Activated B cell treated with CpG ODN at 0.5 μM for 24 hours (primary cell): ENCODE data around the gene CBFA2T2. TPM values are rescaled to one million over a fixed set of nuclear protein-coding genes. Genes with fewer than 3 reads are reported as not detected.
"Not testable (repeated sequence)": the region's sequence is repeated elsewhere in the genome, so short reads cannot be mapped to it uniquely, and the experiment has no call there.

Experiments used
- ATAC-seq: fragments of 200-7000 bp; cut with Tn5 transposase; one replicate; pipeline ENCODE4 v1.10.0; 2021; ENCODE audit warnings: low read depth, mild to moderate bottlenecking, moderate library complexity
- CTCF ChIA-PET: fragments of 350-600 bp; sonication (Branson Sonifier 250); formaldehyde crosslinking; loops from one replicate; lab custom pipeline; 2021; ENCODE audit warnings: antibody characterized with exemption; lab: Charles Lee
- POLR2A ChIA-PET: fragments of 350-600 bp; sonication (Branson Sonifier 250); formaldehyde crosslinking; loops from one replicate; lab custom pipeline; 2021; ENCODE audit warnings: antibody characterized with exemption; lab: Charles Lee
- DNase-seq: peaks from one replicate; pipeline ENCODE4 v3.0.0; 2022
- H3K27ac Mint-ChIP-seq: one replicate; pipeline ENCODE4 v1.8.0; 2020; ENCODE audit warnings: mixed read lengths
- H3K27me3 Mint-ChIP-seq: one replicate; pipeline ENCODE4 v1.8.0; 2021; ENCODE audit warnings: mixed read lengths
- H3K36me3 Mint-ChIP-seq: one replicate; pipeline ENCODE4 v1.8.0; 2021; ENCODE audit warnings: low read depth, mixed read lengths
- H3K4me1 Mint-ChIP-seq: one replicate; pipeline ENCODE4 v1.8.0; 2021; ENCODE audit warnings: mixed read lengths
- H3K4me3 Mint-ChIP-seq: one replicate; pipeline ENCODE4 v1.8.0; 2020; ENCODE audit warnings: mild to moderate bottlenecking, mixed read lengths
- H3K9me3 Mint-ChIP-seq: one replicate; pipeline ENCODE4 v1.8.0; 2020; ENCODE audit warnings: mixed read lengths
- CTCF ChIP-seq: fragments of 200-600 bp; IDR thresholded peaks from one replicate; pipeline ENCODE4 v1.8.0; 2022; ENCODE audit warnings: antibody characterized with exemption, mild to moderate bottlenecking
- intact Hi-C: fragments of 100-400 bp; cut with micrococcal nuclease; formaldehyde crosslinking; loops from one replicate; pipeline ENCODE4 v1.15.1; 2024
- total RNA-seq: library from RNA; stranded (reverse); gene quantifications from 2 replicates; pipeline ENCODE4 v1.2.3, GENCODE V29; 2022

The CBFA2T2 gene
- total RNA-seq, 1 donor from 2014 or later: 15.8 TPM

DNA sequence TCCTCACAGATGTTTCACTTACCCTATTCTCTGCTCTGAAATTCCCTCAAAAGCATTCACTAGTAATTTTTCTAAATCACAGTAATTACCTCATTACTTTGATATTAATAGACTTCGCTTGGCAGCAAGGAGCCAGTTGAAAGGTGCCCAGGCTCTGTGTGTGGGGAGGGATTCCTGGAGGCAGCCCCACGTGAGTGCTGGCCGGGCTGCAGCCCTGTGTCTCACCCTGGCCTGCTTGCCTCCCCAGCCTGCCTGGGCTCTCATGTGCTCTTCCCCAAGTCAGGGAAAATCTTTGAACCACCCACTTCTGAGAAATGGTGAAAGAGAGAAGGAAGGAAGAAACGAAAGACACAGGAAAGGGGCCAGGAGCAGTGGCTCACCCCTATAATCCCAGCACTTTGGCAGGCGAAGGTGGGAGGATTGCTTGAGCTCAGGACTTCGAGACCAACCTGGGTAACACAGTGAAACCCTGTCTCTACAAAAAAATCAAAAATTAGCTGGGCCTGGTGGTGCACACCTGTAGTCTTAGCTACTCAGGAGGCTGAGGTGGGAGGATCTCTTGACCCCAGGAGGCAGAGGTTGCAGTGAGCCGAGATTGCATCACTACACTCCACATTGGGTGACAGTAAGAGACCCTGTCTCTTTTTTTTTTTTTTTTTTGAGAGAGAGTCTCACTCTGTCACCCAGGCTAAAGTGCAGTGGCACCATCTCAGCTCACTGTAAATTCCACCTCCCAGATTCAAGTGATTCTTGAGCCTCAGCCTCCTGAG lies 26.4 kb upstream of the CBFA2T2 start:
- Mint-ChIP-seq H3K27ac (peak overlapping the region; percentile 11), H3K4me1 (peaks cover 26% of the 10 kb centered on the region), H3K27me3 (no peaks in the 10 kb centered on the region), H3K36me3 (no peaks in the 10 kb centered on the region), H3K4me3 (no peak overlapping the region), H3K9me3 (no peaks in the 10 kb centered on the region)
- CTCF ChIA-PET: interaction anchor here (1.4 kb wide), 1 partner anchor 204 kb away, joined by 5 read pairs; the partner anchor contains the start of gene ACTL10
- ATAC-seq: no peak
- TF ChIP-seq CTCF: no peak
- DNase-seq: no peak
- intact Hi-C loops: no loop called here
- POLR2A ChIA-PET: no interaction called here

GRCh38 chr20:33464759-33465158 lies 25.1 kb upstream of the CBFA2T2 start:
- ATAC-seq, H3K27me3 Mint-ChIP-seq, H3K9me3 Mint-ChIP-seq, H3K36me3 Mint-ChIP-seq, intact Hi-C loops, H3K4me3 Mint-ChIP-seq, CTCF ChIA-PET, DNase-seq: not testable (repeated sequence)
- Mint-ChIP-seq H3K4me1 (peaks cover 26% of the 10 kb centered on the region), H3K27ac (peak overlapping the region; percentile 43)
- POLR2A ChIA-PET: interaction anchor here (0.7 kb wide), 1 partner anchor 9 kb away, joined by 9 read pairs; no protein-coding TSS in a partner anchor

- Mint-ChIP-seq H3K27me3 (no peaks in the 10 kb centered on the region), H3K4me3 (peak overlapping the region; percentile 35), H3K4me1 (peaks cover 25% of the 10 kb centered on the region), H3K36me3 (no peaks in the 10 kb centered on the region), H3K9me3 (no peaks in the 10 kb centered on the region), H3K27ac (peak overlapping the region; percentile 73)
- DNase-seq: no peak
- intact Hi-C loops: no loop called here
- ChIA-PET POLR2A (interaction anchor here (0.6 to 1.1 kb wide), 3 partner anchors 16 to 254 kb away, joined by 4 to 8 read pairs (median 8); partner anchors contain the start of genes CBFA2T2 and PXMP4), CTCF (interaction anchor here (0.7 kb wide), 2 partner anchors 188 to 608 kb away, joined by 3 read pairs; no protein-coding TSS in a partner anchor)
- ATAC-seq: peak; percentile 37
- TF ChIP-seq CTCF: no peak
These were observed 24.2 kb upstream of the CBFA2T2 start for GRCh38 chr20:33465481-33466302.

- TF ChIP-seq CTCF: no peak
- ATAC-seq (peak; percentile 64), DNase-seq (no peak)
- no peaks in the 10 kb centered on the region for H3K27me3 Mint-ChIP-seq
- peaks cover 21% of the 10 kb centered on the region for H3K4me1 Mint-ChIP-seq
- ChIA-PET POLR2A (interaction anchor here (0.6 to 1.1 kb wide), 5 partner anchors 16 to 254 kb away, joined by 3 to 8 read pairs (median 4); partner anchors contain the start of genes CBFA2T2 and PXMP4), CTCF (interaction anchor here (0.7 kb wide), 2 partner anchors 187 to 608 kb away, joined by 3 read pairs; no protein-coding TSS in a partner anchor)
- H3K4me3 Mint-ChIP-seq: peak overlapping the region; percentile 35
- H3K9me3 Mint-ChIP-seq: no peaks in the 10 kb centered on the region
- no peaks in the 10 kb centered on the region for H3K36me3 Mint-ChIP-seq
- intact Hi-C loops: no loop called here
- peak overlapping the region; percentile 73 for H3K27ac Mint-ChIP-seq
These were observed 23.6 kb upstream of the CBFA2T2 start for GRCh38 chr20:33466303-33466646.

- ChIA-PET CTCF (no interaction called here), POLR2A (interaction anchor here (0.7 to 0.9 kb wide), 2 partner anchors 10 to 262 kb away, joined by 3 to 4 read pairs; no protein-coding TSS in a partner anchor)
- no peaks in the 10 kb centered on the region for H3K27me3 Mint-ChIP-seq
- peaks cover 15% of the 10 kb centered on the region for H3K4me1 Mint-ChIP-seq
- TF ChIP-seq CTCF: no peak
- no peak overlapping the region for H3K27ac Mint-ChIP-seq
- H3K36me3 Mint-ChIP-seq: no peaks in the 10 kb centered on the region
- H3K4me3 Mint-ChIP-seq: no peak overlapping the region
- no peaks in the 10 kb centered on the region for H3K9me3 Mint-ChIP-seq
- ATAC-seq (no peak), DNase-seq (no peak)
- intact Hi-C loops: no loop called here
These were observed 19.4 kb upstream of the CBFA2T2 start for GRCh38 chr20:33470457-33470856.
